OCI-LY3 (cell line): ENCODE data around the gene COQ7.

Source experiments
- H2AFZ ChIP-seq: fragments of 200-600, 300-600 bp; shearing (Covaris generic); 2 replicates; pipeline ENCODE4 v1.6.0; 2014; ENCODE audit warnings: antibody characterized with exemption, low read depth, low read length
- H3K27ac ChIP-seq: fragments of 200-600, 300-600 bp; sonication (generic); 2 replicates; pipeline ENCODE4 v1.5.1; 2014; ENCODE audit warnings: mild to moderate bottlenecking, low read length, moderate library complexity, mixed read lengths
- H3K27me3 ChIP-seq: fragments of 200-600, 300-600 bp; sonication (generic); 2 replicates; pipeline ENCODE4 v1.6.1; 2014; ENCODE audit warnings: low read depth, low read length, mixed read lengths
- H3K36me3 ChIP-seq: fragments of 200-600, 300-600 bp; sonication (generic); replicated peaks from 2 replicates; pipeline ENCODE3; 2014; ENCODE audit warnings: low read depth, low read length, mixed read lengths
- H3K4me1 ChIP-seq: fragments of 300-600, 200-600 bp; sonication (generic); 2 replicates; pipeline ENCODE4 v1.6.1; 2014; ENCODE audit warnings: low read length, mixed read lengths
- H3K4me2 ChIP-seq: fragments of 200-600, 300-600 bp; sonication (generic); 2 replicates; pipeline ENCODE4 v1.6.1; 2014; ENCODE audit warnings: low read length, mixed read lengths
- H3K4me3 ChIP-seq: fragments of 300-600, 200-600 bp; sonication (generic); 2 replicates; pipeline ENCODE4 v1.5.1; 2014; ENCODE audit warnings: antibody characterized with exemption, mild to moderate bottlenecking, low read length, moderate library complexity
- H3K79me2 ChIP-seq: fragments of 300-600, 200-600 bp; shearing (Covaris generic); 2 replicates; pipeline ENCODE4 v1.6.1; 2014; ENCODE audit warnings: mild to moderate bottlenecking, low read length, mixed read lengths
- H3K9ac ChIP-seq: fragments of 300-600, 200-600 bp; shearing (Covaris generic); 2 replicates; pipeline ENCODE4 v1.6.0; 2014; ENCODE audit warnings: mild to moderate bottlenecking, low read length, moderate library complexity
- H3K9me3 ChIP-seq: fragments of 200-600, 300-600 bp; shearing (Covaris generic); 2 replicates; pipeline ENCODE4 v1.6.1; 2014; ENCODE audit warnings: low read length, mixed read lengths; ENCODE audit not compliant: insufficient read depth
- H4K20me1 ChIP-seq: fragments of 200-600, 300-600 bp; sonication (generic); 2 replicates; pipeline ENCODE4 v1.6.1; 2016; ENCODE audit warnings: low read length, mixed read lengths; ENCODE audit not compliant: insufficient read depth
- CTCF ChIP-seq: fragments of 200-600, 300-600 bp; sonication (generic); IDR thresholded peaks from 2 replicates; pipeline ENCODE4 v1.5.1; 2014; ENCODE audit warnings: antibody characterized with exemption, low read length, low read depth
- EZH2phosphoT487 ChIP-seq: fragments of 200-600 bp; shearing (Covaris generic); IDR thresholded peaks from 2 replicates; pipeline ENCODE4 v1.6.1; 2018; ENCODE audit warnings: antibody characterized with exemption, mixed run types, low read depth

COQ7 gene

DNA sequence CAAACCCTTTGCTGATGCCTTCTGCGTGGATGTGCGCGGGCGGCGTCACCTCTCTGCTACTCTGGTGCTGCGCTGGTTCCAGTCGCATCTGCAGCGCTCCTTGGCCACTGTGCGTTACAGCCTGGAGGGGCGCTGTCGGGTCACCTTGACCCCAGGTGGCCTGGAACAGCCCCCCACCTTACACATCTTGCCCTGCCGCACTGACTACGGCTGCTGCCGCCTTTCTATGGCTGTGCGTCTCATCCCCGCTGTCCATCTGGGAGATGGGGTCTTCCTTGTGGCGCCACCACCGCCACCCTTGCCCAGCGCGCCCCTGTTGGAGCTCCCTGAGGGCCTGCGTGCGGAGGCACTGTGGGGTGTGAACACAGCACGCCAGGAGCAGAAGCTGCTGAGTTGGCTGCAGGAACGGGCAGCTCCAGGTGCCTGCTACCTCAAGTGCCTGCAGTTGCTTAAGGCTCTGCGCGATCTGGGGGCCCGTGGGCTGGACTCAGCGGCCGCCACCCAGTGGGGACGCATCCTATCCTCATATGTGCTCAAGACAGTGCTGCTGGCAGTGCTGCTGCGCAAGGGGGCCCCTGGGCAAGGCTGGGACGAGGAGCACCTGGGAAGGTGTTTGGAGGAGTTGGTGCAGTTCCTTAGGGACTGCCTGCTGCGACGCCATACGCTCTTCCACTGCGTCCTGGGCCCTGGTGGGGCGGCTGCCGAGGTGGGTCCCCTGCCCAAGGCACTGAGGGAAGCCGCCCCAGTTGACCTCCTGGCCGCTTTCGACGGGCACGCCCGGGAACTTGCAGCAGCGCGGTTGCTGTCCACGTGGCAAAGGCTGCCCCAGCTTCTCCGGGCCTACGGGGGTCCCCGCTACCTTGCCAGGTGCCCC is 48.0 kb downstream of the COQ7 start:
- no peak overlapping the region for H2AFZ ChIP-seq
- H3K27me3 ChIP-seq, result no peaks in the 10 kb centered on the region

DNA sequence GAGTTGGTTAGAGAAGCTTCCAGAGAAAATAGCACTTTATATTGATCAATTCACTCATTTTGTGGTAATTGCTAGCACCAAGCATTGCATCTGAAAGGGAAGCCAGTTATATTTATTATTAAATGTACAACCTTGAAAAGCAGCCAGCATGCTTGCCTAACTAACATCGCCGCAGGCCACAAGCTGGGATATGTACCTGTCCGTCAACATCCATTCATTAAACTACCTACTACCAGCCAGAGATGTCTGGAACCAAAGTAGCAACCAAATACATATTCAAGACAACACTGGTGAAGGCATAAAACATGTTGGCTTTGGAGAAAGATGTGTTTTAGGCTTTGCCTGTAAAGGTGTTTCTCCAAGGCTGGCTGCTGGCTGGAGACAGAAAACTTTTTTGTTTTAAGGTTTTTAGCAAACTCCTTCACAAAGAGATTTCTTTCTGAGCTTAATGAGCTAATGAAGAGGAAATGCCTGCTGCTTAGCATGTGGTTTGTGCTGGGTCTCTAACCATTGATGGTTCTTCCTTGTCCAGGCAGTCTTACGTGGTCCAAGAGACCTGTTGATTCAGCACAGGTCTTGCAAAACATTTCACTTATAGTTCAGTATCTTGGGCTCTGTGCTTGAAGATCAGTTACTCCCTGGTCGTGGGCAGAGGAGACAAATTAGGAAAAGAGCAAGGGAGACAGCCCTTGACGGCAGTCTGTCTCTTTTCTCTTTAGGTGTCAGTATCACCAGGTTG is 49.5 kb downstream of the COQ7 start:
- Histone ChIP-seq H3K79me2 (no peaks in the 10 kb centered on the region), H3K27ac (no peak overlapping the region), H3K36me3 (no peaks in the 10 kb centered on the region), H3K9me3 (no peaks in the 10 kb centered on the region), H3K4me1 (peaks cover 19% of the 10 kb centered on the region; the same call in 1 of the 2 replicates), H4K20me1 (no peaks in the 10 kb centered on the region), H3K9ac (no peak overlapping the region), H3K27me3 (no peaks in the 10 kb centered on the region), H3K4me3 (no peak overlapping the region), H2AFZ (peak overlapping the region; percentile 64), H3K4me2 (no peak overlapping the region)
- TF ChIP-seq CTCF (no peak), EZH2phosphoT487 (no peak)

More for the DNA sequence above, 48.0 kb downstream of the COQ7 start:
- H4K20me1 ChIP-seq, result no peaks in the 10 kb centered on the region
- H3K4me3 ChIP-seq, result no peak overlapping the region
- H3K9me3 ChIP-seq, result no peaks in the 10 kb centered on the region
- no peak overlapping the region for H3K9ac ChIP-seq
- TF ChIP-seq EZH2phosphoT487 (no peak), CTCF (no peak)
- H3K4me2 ChIP-seq, result no peak overlapping the region
- peaks cover 19% of the 10 kb centered on the region; the same call in 1 of the 2 replicates for H3K4me1 ChIP-seq
- H3K36me3 ChIP-seq, result no peaks in the 10 kb centered on the region
- no peak overlapping the region for H3K27ac ChIP-seq
- no peaks in the 10 kb centered on the region for H3K79me2 ChIP-seq

GRCh38 chr16:19118938-19119431 is 51.6 kb downstream of the COQ7 start:
- H3K27ac ChIP-seq, result no peak overlapping the region
- no peaks in the 10 kb centered on the region for H3K79me2 ChIP-seq

More at GRCh38 chr16:19118938-19119431, 51.6 kb downstream of the COQ7 start:
- H3K9ac ChIP-seq, result 0 out of 2 replicates have a peak overlapping the region, but pooled peaks have one; percentile 7
- H3K36me3 ChIP-seq, result no peaks in the 10 kb centered on the region
- no peaks in the 10 kb centered on the region for H3K9me3 ChIP-seq
- no peak for TF ChIP-seq CTCF
- no peaks in the 10 kb centered on the region for H3K27me3 ChIP-seq
- H4K20me1 ChIP-seq, result no peaks in the 10 kb centered on the region
- H3K4me3 ChIP-seq, result peak overlapping the region; percentile 38
- H2AFZ ChIP-seq, result peak overlapping the region; percentile 79; the same call in 1 of the 2 replicates
- H3K4me1 ChIP-seq, result peaks cover 19% of the 10 kb centered on the region; the same call in 1 of the 2 replicates
- peak overlapping the region; percentile 50 for H3K4me2 ChIP-seq
